Bronchus fibroblast of lung (primary cell): Measurements from ENCODE around the gene WDPCP. TPM values are rescaled to one million over a fixed set of nuclear protein-coding genes. Genes with fewer than 3 reads are reported as not detected.

Experiments
- total RNA-seq: library from RNA; depleted of rRNA; stranded (reverse); fragments of >200 nt; gene quantifications from 2 replicates; pipeline ENCODE4 v1.2.3, GENCODE V29; 2015

WDPCP gene
- 1.9 and 2.9 TPM in 2 replicates for total RNA-seq

GRCh38 chr2:63588385-63589147, at the start of gene WDPCP, which contains the start of gene MDH1:
Gene WDPCP (minus strand): TSS chr2:63588477. CDS start chr2:63588271, 206 bp downstream.
Gene MDH1 (plus strand): TSS chr2:63588963. CDS start chr2:63589044, 81 bp downstream.

Other genes starting within 250 kb of the WDPCP start
- gene MDH1, start 486 bp upstream of the WDPCP start, total RNA-seq = 147 and 157 TPM in 2 replicates